ENCODE measurements around the gene NPBWR2.

The NPBWR2 gene

DNA sequence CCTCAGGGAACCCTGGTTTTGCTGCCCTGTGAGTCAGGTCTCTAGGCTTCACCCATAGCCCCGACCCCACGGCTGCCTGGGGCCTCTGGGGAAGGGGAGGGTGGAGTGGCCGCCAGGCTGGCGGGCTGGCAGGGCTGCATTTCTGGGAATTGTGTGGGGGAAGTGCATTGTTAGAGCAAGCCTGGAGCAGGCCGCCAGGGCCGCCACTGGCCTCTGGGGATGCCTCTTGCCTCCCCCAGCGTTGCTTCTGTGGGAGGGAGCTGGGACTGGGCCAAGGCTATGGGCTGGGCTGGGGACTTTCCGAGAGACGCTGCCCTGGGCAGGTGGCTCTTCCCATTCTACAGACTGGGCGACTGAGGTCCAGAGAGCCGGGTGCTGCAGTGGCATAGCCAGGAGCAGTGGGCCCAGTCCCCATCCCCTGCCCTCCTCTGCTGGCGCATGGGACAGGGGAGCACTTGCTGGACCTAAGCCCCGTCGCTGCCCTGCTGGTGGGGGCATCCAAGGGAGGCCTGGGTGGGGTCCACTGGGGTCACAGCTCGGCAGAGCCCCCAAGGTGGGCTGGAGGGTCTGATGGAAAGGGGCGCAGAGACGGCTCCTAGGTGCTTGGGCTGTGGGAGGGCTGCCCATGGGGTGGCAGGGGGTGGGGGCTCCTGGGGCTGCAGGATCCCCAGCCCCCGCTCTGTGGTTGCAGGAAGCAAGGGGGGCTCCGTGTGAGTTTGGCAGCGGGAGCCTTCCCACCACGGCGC lies 51.3 kb downstream of the NPBWR2 start:
- no peak for DNase-seq

DNA sequence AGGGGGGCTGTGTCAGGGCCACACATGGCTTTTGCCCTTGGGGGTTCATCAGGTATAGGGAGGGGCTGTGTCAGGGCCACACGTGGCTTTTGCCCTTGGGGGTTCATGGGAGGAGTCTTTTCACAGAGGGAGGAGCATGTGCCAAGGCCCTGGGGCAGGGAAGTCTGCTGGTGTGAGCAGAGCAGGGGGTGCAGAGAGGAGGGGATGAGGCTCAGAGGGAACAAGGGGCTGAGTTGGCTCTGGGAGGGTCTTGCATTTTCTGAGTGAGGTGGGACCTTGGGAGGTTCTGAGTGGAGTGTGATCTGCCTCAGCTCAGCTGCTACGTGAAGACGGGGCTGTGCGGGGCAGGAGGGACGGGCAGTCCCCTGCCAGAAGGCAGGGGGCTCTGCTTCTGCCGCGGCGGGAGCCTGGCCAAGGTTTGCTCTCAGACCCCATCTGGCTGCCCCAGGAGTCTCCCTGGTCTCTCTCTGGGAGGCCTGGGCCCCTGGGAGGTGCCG lies 51.9 kb downstream of the NPBWR2 start:
- no peak for DNase-seq

DNA sequence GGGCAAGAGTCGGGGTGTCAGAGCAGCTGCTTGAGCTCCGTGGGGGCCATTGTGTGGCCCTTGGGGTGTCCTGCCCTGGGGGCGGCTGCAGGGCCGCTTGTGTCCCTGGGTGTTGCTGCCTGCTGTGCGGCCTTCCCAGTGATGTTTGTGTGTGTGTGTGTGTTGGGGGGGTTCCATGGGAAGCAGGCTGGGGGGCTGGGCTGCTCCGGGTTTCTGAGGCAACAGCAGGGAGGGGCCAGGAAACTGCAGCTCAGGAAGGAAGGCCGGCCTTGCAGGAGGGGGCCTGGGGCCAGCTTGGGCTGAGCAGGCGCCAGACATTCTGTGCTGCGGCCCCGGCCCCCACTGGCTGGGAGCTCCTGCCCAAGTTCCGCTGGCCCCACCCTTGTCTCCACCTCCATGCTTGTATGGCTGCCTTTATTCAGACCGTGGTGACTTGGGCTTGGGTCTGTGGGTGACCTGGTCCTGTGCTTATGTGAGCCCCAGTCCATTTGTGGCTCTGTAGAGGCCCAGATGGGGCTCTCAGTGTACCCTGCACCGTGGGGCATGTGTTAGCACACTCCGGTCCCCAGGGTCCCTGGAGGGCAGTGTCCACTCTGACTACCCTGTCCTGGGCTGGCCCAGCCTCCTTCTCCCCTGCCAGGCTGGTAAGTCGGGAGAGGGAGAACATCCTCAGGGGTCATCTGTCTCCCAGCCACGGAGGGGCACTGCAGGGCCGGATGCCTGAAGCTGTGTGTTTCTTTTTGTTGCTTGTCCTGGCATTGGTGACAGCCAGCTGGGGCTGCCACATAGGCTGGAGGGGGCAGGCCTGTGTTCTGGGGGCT lies 53.3 kb downstream of the NPBWR2 start:
- DNase-seq: peak in 3 of 4 experiments; percentile 24 to 44 (median 38)
